TTC549 (cell line): ENCODE measurements around the gene PLPPR1.

Experiments
- FAIRE-seq: peaks from 2 replicates; lab custom pipeline; 2012; peaks lifted over from hg19 to GRCh38; lab: Jason Lieb, UNC

Gene PLPPR1

GRCh38 chr9:101353683-101354082, 325.2 kb downstream of the PLPPR1 start:
- no peak for FAIRE-seq

GRCh38 chr9:101354143-101354764, 325.7 kb downstream of the PLPPR1 start:
- FAIRE-seq = no peak

GRCh38 chr9:101354765-101355708, 326.5 kb downstream of the PLPPR1 start:
- FAIRE-seq = no peak

- FAIRE-seq = no peak
These were observed 328.1 kb downstream of the PLPPR1 start for GRCh38 chr9:101356619-101357018.

GRCh38 chr9:101359679-101360078, 331.2 kb downstream of the PLPPR1 start:
- FAIRE-seq = no peak

- no peak for FAIRE-seq
These were observed 332.1 kb downstream of the PLPPR1 start for GRCh38 chr9:101360647-101361046.

GRCh38 chr9:101362450-101362849, 333.9 kb downstream of the PLPPR1 start:
- no peak for FAIRE-seq

GRCh38 chr9:101365181-101365580, 336.7 kb downstream of the PLPPR1 start:
- FAIRE-seq = no peak

GRCh38 chr9:101366038-101366756, 337.7 kb downstream of the PLPPR1 start:
- FAIRE-seq = no peak

- FAIRE-seq = no peak
These were observed 338.8 kb downstream of the PLPPR1 start for GRCh38 chr9:101367323-101367722.

GRCh38 chr9:101369286-101369685, 340.8 kb downstream of the PLPPR1 start:
- FAIRE-seq = no peak

- FAIRE-seq = no peak
These were observed 341.5 kb downstream of the PLPPR1 start for GRCh38 chr9:101369884-101370531.

GRCh38 chr9:101371813-101372212, 343.3 kb downstream of the PLPPR1 start:
- no peak for FAIRE-seq

- no peak for FAIRE-seq
These were observed 344.0 kb downstream of the PLPPR1 start for GRCh38 chr9:101372327-101373118.
